Uterus (tissue), 2 donors: ENCODE data around the gene STX12.

Experiments used
- POLR2A ChIP-seq, 2 donors: fragments of 450-650 bp; IDR thresholded peaks; one replicate each; pipeline ENCODE4 v1.6.1; 2016; ENCODE audit warnings: antibody characterized with exemption in 2 of 2, mild to moderate bottlenecking in 1 of 2, moderate library complexity in 1 of 2
- TF ChIP-seq, protein P1 (sequence below), 4 experiments: fragments of 200-600 bp in 2 of 4; fragments of 450-650 bp in 2 of 4; sonication (generic) in 2 of 4; IDR thresholded peaks; one replicate each; pipeline ENCODE4 v1.5.1; 2016 to 2019; ENCODE audit warnings: antibody characterized with exemption in 4 of 4, mild to moderate bottlenecking in 2 of 4, moderate library complexity in 1 of 4

DNA sequence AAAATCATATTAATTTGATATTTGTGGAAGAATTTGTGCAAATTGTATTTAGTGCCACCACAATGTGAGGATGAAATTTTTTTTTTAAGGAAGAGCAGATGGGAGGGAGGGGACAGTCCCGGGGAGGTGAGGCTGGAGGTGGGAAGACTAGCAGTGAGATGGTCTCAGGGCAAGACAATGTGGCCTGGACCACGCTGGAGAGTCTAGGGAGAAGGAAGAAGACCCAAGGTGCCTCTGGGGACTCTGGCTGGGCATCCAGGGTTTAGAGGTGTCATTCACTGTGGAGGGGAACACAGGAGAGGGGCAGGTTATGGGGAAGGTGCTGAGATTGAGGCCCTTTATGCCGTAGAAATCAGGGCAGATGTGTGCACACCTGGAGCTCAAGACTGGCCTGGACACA, 89.0 kb downstream of the STX12 start:
- no peak for TF ChIP-seq POLR2A (IDR thresholded peaks at IDR 0.05)
- TF ChIP-seq, protein P1, sequence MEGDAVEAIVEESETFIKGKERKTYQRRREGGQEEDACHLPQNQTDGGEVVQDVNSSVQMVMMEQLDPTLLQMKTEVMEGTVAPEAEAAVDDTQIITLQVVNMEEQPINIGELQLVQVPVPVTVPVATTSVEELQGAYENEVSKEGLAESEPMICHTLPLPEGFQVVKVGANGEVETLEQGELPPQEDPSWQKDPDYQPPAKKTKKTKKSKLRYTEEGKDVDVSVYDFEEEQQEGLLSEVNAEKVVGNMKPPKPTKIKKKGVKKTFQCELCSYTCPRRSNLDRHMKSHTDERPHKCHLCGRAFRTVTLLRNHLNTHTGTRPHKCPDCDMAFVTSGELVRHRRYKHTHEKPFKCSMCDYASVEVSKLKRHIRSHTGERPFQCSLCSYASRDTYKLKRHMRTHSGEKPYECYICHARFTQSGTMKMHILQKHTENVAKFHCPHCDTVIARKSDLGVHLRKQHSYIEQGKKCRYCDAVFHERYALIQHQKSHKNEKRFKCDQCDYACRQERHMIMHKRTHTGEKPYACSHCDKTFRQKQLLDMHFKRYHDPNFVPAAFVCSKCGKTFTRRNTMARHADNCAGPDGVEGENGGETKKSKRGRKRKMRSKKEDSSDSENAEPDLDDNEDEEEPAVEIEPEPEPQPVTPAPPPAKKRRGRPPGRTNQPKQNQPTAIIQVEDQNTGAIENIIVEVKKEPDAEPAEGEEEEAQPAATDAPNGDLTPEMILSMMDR (IDR thresholded peaks at IDR 0.05) = no peak
